ENCODE results near the gene EVI5L.

DNA sequence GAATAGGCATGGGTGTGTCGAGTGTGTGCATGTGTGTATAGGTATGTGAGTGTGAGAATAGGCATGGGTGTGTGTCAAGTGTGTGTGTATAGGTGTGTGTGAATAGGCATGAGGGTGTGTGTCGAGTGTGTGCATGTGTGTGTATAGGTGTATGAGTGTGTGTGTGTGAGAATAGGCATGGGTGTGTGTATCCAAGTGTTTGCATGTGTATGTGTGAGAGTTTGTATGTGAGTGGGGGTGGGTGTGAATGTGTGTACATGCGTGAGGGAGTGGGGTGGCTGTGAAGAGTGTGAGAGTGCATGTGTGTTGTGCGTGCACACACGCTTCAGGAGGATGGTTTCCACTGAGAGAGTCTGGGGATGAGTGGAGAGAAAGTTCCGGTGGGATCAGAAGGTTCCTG is 13.5 kb downstream of the EVI5L start:
- TF ChIP-seq POLR2A (IDR thresholded peaks at IDR 0.05): no peak
- TF ChIP-seq, protein P1, sequence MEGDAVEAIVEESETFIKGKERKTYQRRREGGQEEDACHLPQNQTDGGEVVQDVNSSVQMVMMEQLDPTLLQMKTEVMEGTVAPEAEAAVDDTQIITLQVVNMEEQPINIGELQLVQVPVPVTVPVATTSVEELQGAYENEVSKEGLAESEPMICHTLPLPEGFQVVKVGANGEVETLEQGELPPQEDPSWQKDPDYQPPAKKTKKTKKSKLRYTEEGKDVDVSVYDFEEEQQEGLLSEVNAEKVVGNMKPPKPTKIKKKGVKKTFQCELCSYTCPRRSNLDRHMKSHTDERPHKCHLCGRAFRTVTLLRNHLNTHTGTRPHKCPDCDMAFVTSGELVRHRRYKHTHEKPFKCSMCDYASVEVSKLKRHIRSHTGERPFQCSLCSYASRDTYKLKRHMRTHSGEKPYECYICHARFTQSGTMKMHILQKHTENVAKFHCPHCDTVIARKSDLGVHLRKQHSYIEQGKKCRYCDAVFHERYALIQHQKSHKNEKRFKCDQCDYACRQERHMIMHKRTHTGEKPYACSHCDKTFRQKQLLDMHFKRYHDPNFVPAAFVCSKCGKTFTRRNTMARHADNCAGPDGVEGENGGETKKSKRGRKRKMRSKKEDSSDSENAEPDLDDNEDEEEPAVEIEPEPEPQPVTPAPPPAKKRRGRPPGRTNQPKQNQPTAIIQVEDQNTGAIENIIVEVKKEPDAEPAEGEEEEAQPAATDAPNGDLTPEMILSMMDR (IDR thresholded peaks at IDR 0.05): no peak
